SK-N-SH treated with all-trans-retinoic acid at 6 μM for 48 hours (cell line): ENCODE data around the gene DENND1A.

Experiments used
- ARNTL ChIP-seq: fragments of 450-650 bp; formaldehyde crosslinking; IDR thresholded peaks from 2 replicates; pipeline ENCODE4 v1.5.0; 2020; ENCODE audit warnings: low read depth, mild to moderate bottlenecking, moderate library complexity, borderline replicate concordance
- CREB5 ChIP-seq: fragments of 250-450 bp; sonication (Bioruptor Pico); IDR thresholded peaks from 2 replicates; pipeline ENCODE4 v1.5.1; 2020; ENCODE audit warnings: low read depth, mild to moderate bottlenecking, moderate library complexity
- ESRRG ChIP-seq: fragments of 250-450 bp; sonication (Bioruptor Pico); IDR thresholded peaks from 2 replicates; pipeline ENCODE4 v1.6.1; 2021; ENCODE audit warnings: mild to moderate bottlenecking
- RARB ChIP-seq: fragments of 250-450 bp; sonication (Bioruptor Pico); IDR thresholded peaks from 2 replicates; pipeline ENCODE4 v1.8.0; 2021; ENCODE audit warnings: mild to moderate bottlenecking, moderate library complexity
- SNAI2 ChIP-seq: fragments of 250-450 bp; sonication (Bioruptor Pico); IDR thresholded peaks from 2 replicates; pipeline ENCODE4 v1.5.0; 2020; ENCODE audit warnings: mild to moderate bottlenecking, moderate library complexity
- TOX ChIP-seq: fragments of 250-450 bp; sonication (Bioruptor Pico); IDR thresholded peaks from 2 replicates; pipeline ENCODE4 v1.8.0; 2021; ENCODE audit warnings: mild to moderate bottlenecking, moderate library complexity, borderline replicate concordance
- ZFP3 ChIP-seq: fragments of 250-450 bp; sonication (Bioruptor Pico); IDR thresholded peaks from 2 replicates; pipeline ENCODE4 v1.5.0; 2020; ENCODE audit warnings: mild to moderate bottlenecking, moderate library complexity
- ZFP30 ChIP-seq: fragments of 450-650 bp; formaldehyde crosslinking; IDR thresholded peaks from 2 replicates; pipeline ENCODE4 v1.5.0; 2022; ENCODE audit warnings: mild to moderate bottlenecking, moderate library complexity
- ZNF565 ChIP-seq: fragments of 450-650 bp; formaldehyde crosslinking; conservative IDR thresholded peaks from 2 replicates; pipeline ENCODE4 v1.5.0; 2020; ENCODE audit warnings: low read depth, mild to moderate bottlenecking, moderate library complexity
- TF ChIP-seq, protein P1 (sequence below): fragments of 250-450 bp; sonication (Bioruptor Pico); IDR thresholded peaks from 2 replicates; pipeline ENCODE4 v1.8.0; 2020; ENCODE audit warnings: mild to moderate bottlenecking, moderate library complexity, borderline replicate concordance

DNA sequence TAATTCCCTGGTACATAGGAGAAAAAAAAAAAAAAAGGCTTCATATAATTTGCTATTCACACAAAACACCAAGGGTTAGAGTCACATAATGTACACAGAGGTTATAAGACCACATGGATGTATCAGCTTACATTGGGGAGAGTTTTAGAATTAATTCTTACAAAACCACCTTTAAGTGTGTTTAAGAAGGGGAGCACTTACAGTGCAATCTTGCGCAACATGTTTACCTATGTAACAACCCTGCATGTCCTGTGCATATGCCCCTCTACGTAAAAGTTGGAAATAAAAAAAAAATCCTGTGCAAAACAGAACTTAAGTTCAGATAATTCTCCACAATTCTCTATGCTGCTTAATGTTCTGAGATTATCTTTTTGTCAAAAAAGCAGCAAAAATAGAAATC, 190.0 kb downstream of the DENND1A start:
- TF ChIP-seq, protein P1, sequence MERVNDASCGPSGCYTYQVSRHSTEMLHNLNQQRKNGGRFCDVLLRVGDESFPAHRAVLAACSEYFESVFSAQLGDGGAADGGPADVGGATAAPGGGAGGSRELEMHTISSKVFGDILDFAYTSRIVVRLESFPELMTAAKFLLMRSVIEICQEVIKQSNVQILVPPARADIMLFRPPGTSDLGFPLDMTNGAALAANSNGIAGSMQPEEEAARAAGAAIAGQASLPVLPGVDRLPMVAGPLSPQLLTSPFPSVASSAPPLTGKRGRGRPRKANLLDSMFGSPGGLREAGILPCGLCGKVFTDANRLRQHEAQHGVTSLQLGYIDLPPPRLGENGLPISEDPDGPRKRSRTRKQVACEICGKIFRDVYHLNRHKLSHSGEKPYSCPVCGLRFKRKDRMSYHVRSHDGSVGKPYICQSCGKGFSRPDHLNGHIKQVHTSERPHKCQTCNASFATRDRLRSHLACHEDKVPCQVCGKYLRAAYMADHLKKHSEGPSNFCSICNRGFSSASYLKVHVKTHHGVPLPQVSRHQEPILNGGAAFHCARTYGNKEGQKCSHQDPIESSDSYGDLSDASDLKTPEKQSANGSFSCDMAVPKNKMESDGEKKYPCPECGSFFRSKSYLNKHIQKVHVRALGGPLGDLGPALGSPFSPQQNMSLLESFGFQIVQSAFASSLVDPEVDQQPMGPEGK (CRISPR knock-in tag): no peak
- TF ChIP-seq CREB5 (CRISPR knock-in tag) (no peak), ZFP30 (CRISPR knock-in tag) (no peak), ZNF565 (CRISPR knock-in tag) (no peak), ARNTL (no peak), RARB (CRISPR knock-in tag) (no peak), TOX (CRISPR knock-in tag) (no peak), ZFP3 (CRISPR knock-in tag) (no peak), ESRRG (no peak), SNAI2 (CRISPR knock-in tag) (no peak)
